HG02870 (cell line): ENCODE data around the gene CTSD.

Experiments used
- ATAC-seq: cut with Tn5 transposase; IDR thresholded peaks from one replicate; pipeline ENCODE4 v1.9.1; 2021; ENCODE audit warnings: mild to moderate bottlenecking, moderate library complexity; ENCODE audit not compliant: unreplicated experiment

Gene CTSD

GRCh38 chr11:1756791-1757771, 6.6 kb downstream of the CTSD start:
- ATAC-seq: no peak

- no peak for ATAC-seq
Observed at GRCh38 chr11:1755692-1756561, 7.8 kb downstream of the CTSD start.

GRCh38 chr11:1755344-1755691, 8.4 kb downstream of the CTSD start:
- no peak for ATAC-seq

GRCh38 chr11:1754376-1755150, 9.2 kb downstream of the CTSD start:
- ATAC-seq: no peak

GRCh38 chr11:1753929-1754305, 9.8 kb downstream of the CTSD start:
- ATAC-seq: no peak

- no peak for ATAC-seq
Observed at GRCh38 chr11:1753229-1753928, 10.3 kb downstream of the CTSD start.

- no peak for ATAC-seq
Observed at GRCh38 chr11:1752907-1753228, 10.9 kb downstream of the CTSD start.

GRCh38 chr11:1751999-1752906, 11.5 kb downstream of the CTSD start:
- no peak for ATAC-seq

GRCh38 chr11:1751531-1751921, 12.2 kb downstream of the CTSD start:
- no peak for ATAC-seq

GRCh38 chr11:1750840-1751530, 12.7 kb downstream of the CTSD start:
- ATAC-seq: no peak

GRCh38 chr11:1750481-1750839, 13.3 kb downstream of the CTSD start, which contains the start of gene IFITM10:
IFITM10 (minus strand) TSS chr11:1750595; CDS start chr11:1750442, 153 bp downstream.
- ATAC-seq: no peak

- no peak for ATAC-seq
Observed at GRCh38 chr11:1749395-1750351, 14.1 kb downstream of the CTSD start.

GRCh38 chr11:1748636-1749394, 14.9 kb downstream of the CTSD start:
- no peak for ATAC-seq

- ATAC-seq: no peak
Observed at GRCh38 chr11:1747753-1748635, 15.7 kb downstream of the CTSD start.

- no peak for ATAC-seq
Observed at GRCh38 chr11:1746956-1747752, 16.6 kb downstream of the CTSD start.
